ENCODE measurements around the gene BCL3. TPM values are rescaled to one million over a fixed set of nuclear protein-coding genes. Genes with fewer than 3 reads are reported as not detected.

Gene BCL3
- total and polyA plus RNA-seq, 10 of the 15 experiments (the other 5 are each of a cell fraction or from before 2014, with no cell fraction given): 0.55 to 22.7 (median 3.6) TPM

DNA sequence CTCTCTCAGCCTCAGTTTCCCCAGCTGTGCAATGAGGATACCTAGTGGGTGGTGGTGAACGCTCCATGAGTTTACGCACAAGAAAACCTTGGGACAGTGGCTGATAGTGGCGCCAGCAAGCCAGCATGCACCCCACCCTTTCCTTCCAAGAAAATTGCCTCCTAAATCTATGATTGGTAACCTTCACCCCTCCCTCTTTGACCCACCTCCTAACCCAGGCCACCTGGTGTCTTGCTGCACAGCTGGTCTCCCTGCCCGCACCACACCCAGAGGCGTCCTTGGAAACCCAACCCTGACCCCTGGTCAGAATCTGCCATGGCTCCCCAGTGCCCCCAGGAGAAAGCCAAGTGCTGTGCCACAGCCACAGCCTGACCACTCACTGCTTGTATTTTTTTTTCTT lies 22.8 kb upstream of the BCL3 start:
- SMC1A ChIA-PET (ENCODE audit: uncharacterized antibody, unreplicated experiment): interaction anchor here (3.7 to 8.7 kb wide), 5 partner anchors 9 to 44 kb away, joined by 36 to 328 read pairs (median 99); partner anchors contain the start of gene BCL3
- WGBS (ENCODE audit: insufficient coverage, insufficient replicate concordance, low lambda C conversion rate, missing lambda C conversion rate): 60% methylated on average over 5 of the region's 5 CpGs

More for the DNA sequence above, 22.8 kb upstream of the BCL3 start:
- intact Hi-C loops (cut with micrococcal nuclease; ENCODE audit: unreplicated experiment) (no loop called here), in situ Hi-C loops (cut with MboI) (no loop called here)
- no peak overlapping the region for H3K4me2 ChIP-seq (ENCODE audit: control insufficient read depth, insufficient read depth)
- H4K20me1 ChIP-seq (ENCODE audit: control insufficient read depth, insufficient read depth): no peaks in the 10 kb centered on the region
- ChIA-PET CTCF (interaction anchor here (3.0 to 16.8 kb wide), 5 partner anchors 11 to 43 kb away, joined by 31 to 513 read pairs (median 109); partner anchors contain the start of gene BCL3), POLR2A (interaction anchor here (0.6 to 3.2 kb wide), 8 partner anchors 11 to 65 kb away, joined by 3 to 32 read pairs (median 6); partner anchors contain the start of gene BCL3), RAD21 (ENCODE audit: unreplicated experiment) (interaction anchor here (1.1 to 7.8 kb wide), 10 partner anchors 11 to 165 kb away, joined by 3 to 302 read pairs (median 46); partner anchors contain the start of genes BCL3, NECTIN2 and TOMM40)
- no peak for TF ChIP-seq RELB (IDR thresholded peaks at IDR 0.05; ENCODE audit: low read depth)
- no peak for TF ChIP-seq NFYB (IDR thresholded peaks at IDR 0.05; ENCODE audit: insufficient read depth, low read depth, low read length)
- no peak for TF ChIP-seq YBX1 (IDR thresholded peaks at IDR 0.05)
- TF ChIP-seq FOXM1 (IDR thresholded peaks at IDR 0.05; ENCODE audit: low read depth, low read length): no peak
- TF ChIP-seq CHD2 (IDR thresholded peaks at IDR 0.05; ENCODE audit: borderline replicate concordance, low read depth, low read length): no peak
- TF ChIP-seq NFXL1 (IDR thresholded peaks at IDR 0.05; ENCODE audit: borderline replicate concordance): no peak
- FAIRE-seq (no peak), ATAC-seq (no peak), DNase-seq (ENCODE audit: low read depth, low spot score) (no peak)
- no peak overlapping the region for H2AFZ ChIP-seq (ENCODE audit: control insufficient read depth, low read depth, low read length)
- H3K27me3 ChIP-seq (replicated peaks in 1 of 2; ENCODE audit: control insufficient read depth in 2 of 2, insufficient read depth in 2 of 2, low read length in 1 of 2): no peaks in the 10 kb centered on the region
- H3K4me1 ChIP-seq (ENCODE audit: control insufficient read depth, insufficient read depth, low read length): peaks cover 47% of the 10 kb centered on the region
- H3K4me3 ChIP-seq: no peak overlapping the region
- H3K9me3 ChIP-seq (replicated peaks; ENCODE audit: control insufficient read depth, insufficient read depth, low read length): no peaks in the 10 kb centered on the region
- BruUV-seq (replicated peaks): no TSS peak
- no peak overlapping the region for H3K9ac ChIP-seq (ENCODE audit: control insufficient read depth, insufficient read depth, low read length)
- H3K79me2 ChIP-seq (ENCODE audit: control insufficient read depth, insufficient read depth, low read length): no peaks in the 10 kb centered on the region
- no peak overlapping the region for H3K27ac ChIP-seq (ENCODE audit: control insufficient read depth, insufficient read depth)
- no peaks in the 10 kb centered on the region for H3K36me3 ChIP-seq (ENCODE audit: control insufficient read depth in 2 of 2, insufficient read depth in 2 of 2, low read length in 1 of 2)
